HEK293T (cell line): ENCODE measurements around the gene SLC66A2.

Source experiments
- ARNT ChIP-seq: fragments of 450-650 bp; IDR thresholded peaks from 2 replicates; pipeline ENCODE4 v1.6.1; 2017; ENCODE audit warnings: mild to moderate bottlenecking
- BHLHE40 ChIP-seq: fragments of 450-650 bp; IDR thresholded peaks from 2 replicates; pipeline ENCODE4 v1.6.1; 2016; ENCODE audit warnings: mild to moderate bottlenecking, moderate library complexity, borderline replicate concordance
- FOXK2 ChIP-seq: fragments of 450-650 bp; IDR thresholded peaks from 2 replicates; pipeline ENCODE4 v1.6.1; 2016; ENCODE audit warnings: mild to moderate bottlenecking
- FOXM1 ChIP-seq: fragments of 450-650 bp; IDR thresholded peaks from 2 replicates; pipeline ENCODE4 v1.6.1; 2017; ENCODE audit warnings: mild to moderate bottlenecking, borderline replicate concordance
- LEF1 ChIP-seq: fragments of 450-650 bp; IDR thresholded peaks from 2 replicates; pipeline ENCODE4 v1.6.1; 2017; ENCODE audit warnings: mild to moderate bottlenecking, borderline replicate concordance
- PKNOX1 ChIP-seq: fragments of 450-650 bp; IDR thresholded peaks from 2 replicates; pipeline ENCODE4 v1.6.1; 2016
- SP1 ChIP-seq: fragments of 450-650 bp; IDR thresholded peaks from 2 replicates; pipeline ENCODE4 v1.6.1; 2017

DNA sequence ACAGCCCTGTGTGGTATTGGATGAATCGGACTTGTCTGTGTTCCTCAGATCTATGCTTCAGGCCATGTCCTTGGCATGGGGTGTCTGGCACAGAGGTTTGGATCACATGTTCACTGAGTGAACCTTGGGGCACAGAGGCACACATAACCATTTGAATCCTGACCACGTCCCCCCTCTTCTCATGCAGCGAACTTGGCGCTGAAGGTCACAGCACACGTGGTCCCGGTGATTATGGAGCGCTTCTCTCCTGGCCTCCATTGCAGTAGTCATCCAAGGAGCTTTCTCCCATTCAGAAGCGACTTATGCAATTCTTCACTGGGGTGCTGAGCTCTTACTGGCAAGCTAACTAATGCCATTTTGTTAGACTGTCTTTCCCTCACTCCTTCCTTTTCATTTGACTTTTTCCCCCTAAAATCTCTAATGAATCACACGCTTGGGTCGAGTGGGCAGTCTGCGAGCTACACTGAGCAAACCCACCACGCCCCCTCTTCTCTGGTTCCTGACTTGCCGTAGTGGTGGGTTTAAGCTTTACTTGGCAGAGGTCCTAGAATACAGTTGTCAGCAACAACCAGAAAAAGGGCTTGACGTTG, 94.3 kb downstream of the SLC66A2 start:
- TF ChIP-seq BHLHE40 (no peak), PKNOX1 (no peak), FOXK2 (no peak), SP1 (no peak), LEF1 (no peak), FOXM1 (no peak), ARNT (no peak)
